ENCODE measurements around the gene CENPK.

GRCh38 chr5:65566505-65566904 is 3.5 kb upstream of the CENPK start:
- TF ChIP-seq CTCF (IDR thresholded peaks at IDR 0.05; ENCODE audit: insufficient read depth, low read depth, low read length) (no peak), EZH2 (IDR thresholded peaks at IDR 0.05; ENCODE audit: insufficient read depth, low read length) (no peak)
